HG02973 (cell line): Measurements from ENCODE around the gene FOXN1.
"Not testable (repeated sequence)": the region's sequence is repeated elsewhere in the genome, so short reads cannot be mapped to it uniquely, and the experiment has no call there.

Experiments used
- ATAC-seq: cut with Tn5 transposase; IDR thresholded peaks from one replicate; pipeline ENCODE4 v1.9.1; 2021; ENCODE audit warnings: moderate library complexity; ENCODE audit not compliant: unreplicated experiment

The FOXN1 gene, protein sequence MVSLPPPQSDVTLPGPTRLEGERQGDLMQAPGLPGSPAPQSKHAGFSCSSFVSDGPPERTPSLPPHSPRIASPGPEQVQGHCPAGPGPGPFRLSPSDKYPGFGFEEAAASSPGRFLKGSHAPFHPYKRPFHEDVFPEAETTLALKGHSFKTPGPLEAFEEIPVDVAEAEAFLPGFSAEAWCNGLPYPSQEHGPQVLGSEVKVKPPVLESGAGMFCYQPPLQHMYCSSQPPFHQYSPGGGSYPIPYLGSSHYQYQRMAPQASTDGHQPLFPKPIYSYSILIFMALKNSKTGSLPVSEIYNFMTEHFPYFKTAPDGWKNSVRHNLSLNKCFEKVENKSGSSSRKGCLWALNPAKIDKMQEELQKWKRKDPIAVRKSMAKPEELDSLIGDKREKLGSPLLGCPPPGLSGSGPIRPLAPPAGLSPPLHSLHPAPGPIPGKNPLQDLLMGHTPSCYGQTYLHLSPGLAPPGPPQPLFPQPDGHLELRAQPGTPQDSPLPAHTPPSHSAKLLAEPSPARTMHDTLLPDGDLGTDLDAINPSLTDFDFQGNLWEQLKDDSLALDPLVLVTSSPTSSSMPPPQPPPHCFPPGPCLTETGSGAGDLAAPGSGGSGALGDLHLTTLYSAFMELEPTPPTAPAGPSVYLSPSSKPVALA

DNA sequence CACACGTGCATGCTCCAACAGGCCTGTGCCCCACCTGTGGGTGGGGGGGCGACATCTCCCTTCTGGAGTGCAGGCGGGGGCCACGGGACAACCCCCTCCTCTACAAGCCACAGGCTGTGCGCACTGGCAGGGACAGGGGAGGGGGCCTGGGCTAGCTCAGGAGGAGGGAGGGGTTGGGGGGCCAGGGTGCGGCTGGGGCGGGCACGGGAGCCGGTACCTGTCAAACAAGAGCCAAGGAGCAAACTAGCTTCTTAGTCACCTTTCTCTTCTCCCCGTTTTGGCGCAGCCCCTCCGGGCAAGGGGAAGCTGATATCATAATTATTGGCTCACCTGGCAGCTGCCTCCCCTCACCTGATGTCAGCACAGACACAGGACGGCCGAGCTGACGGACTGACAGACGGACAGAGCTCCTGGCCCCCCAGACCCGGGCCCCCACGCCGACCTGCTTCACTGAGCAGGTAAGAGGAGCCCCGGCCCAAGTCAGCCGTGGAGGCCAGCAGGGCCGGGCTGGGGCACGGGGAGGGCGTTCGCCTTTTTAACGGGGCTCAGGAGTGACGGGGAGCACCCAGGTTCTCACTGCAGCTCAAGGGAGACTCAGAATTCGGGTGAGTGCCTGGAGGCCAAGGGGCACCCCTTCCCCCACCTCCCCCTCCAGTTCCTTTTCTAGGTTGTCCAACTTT, at the start of gene FOXN1:
TSS of gene FOXN1 (plus strand) at position 363 of the 680 bp plus-strand sequence. CDS start 17,622 bp downstream, outside the sequence.
- ATAC-seq = no peak

DNA sequence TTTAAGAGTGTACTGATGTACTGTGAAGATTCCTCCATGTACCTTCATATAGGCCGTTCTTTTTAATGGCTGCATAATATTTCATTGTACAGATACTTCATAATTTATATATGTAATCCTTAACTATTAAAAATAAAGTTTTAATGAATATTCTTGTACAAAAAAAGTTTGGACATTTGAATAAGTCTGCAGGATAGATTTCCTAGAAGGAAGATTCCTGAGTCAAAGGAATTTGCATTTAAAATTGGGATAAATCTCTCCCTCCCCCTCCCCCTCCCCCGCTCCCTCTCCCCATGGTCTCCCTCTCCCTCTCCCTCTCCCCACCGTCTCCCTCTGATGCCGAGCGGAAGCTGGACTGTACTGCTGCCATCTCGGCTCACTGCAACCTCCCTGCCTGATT, 48.3 kb upstream of the FOXN1 start:
- ATAC-seq = no peak

DNA sequence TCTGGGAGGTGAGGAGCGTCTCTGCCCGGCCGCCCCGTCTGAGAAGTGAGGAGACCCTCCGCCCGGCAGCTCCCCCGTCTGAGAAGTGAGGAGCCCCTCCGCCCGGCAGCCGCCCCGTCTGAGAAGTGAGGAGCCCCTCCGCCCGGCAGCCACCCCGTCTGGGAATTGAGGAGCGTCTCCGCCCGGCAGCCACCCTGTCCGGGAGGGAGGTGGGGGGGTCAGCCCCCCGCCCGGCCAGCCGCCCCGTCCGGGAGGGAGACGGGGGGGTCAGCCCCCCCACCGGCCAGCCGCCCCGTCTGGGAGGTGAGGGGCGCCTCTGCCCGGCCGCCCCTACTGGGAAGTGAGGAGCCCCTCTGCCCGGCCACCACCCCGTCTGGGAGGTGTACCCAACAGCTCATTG, 47.3 kb upstream of the FOXN1 start:
- ATAC-seq = not testable (repeated sequence)

DNA sequence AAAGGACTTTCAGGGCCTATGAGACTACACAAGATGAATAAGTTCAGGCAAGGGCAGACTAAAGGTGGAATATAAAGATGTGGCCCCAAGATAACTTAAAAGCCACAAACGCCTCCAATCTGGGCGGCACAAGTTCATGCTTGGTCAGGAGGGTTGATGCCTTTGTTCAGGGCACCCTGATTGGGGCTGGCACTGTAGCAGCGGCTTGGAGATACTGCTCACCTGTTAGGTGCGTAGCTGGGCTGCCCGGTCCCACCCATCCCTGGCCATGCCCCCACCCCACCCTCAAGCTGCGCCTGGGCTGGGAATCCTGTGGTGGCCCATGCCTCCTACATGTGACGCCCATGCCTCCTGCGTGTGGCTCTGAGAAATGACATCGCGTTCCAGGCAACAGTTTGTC, 45.2 kb upstream of the FOXN1 start:
- no peak for ATAC-seq

DNA sequence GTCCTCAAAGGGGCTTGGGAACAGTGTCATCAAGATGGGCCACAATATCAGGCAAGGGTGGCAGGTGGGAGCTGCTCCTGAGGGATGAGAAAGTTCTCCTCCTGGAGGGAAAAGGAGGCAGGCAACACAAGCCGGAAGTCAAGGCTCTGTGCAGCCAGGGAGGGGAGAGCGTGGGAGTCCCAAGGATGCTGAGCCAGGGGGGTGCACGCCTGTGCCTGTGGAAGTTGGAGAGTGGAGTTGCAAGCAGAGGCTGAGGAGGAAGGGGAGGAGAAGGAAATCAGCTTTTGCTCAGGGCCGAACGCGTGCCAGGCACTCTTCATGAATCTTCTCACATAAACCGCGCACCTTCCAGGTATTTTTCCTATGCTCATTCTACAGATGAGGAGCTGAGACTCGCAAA, 40.1 kb upstream of the FOXN1 start:
- no peak for ATAC-seq

DNA sequence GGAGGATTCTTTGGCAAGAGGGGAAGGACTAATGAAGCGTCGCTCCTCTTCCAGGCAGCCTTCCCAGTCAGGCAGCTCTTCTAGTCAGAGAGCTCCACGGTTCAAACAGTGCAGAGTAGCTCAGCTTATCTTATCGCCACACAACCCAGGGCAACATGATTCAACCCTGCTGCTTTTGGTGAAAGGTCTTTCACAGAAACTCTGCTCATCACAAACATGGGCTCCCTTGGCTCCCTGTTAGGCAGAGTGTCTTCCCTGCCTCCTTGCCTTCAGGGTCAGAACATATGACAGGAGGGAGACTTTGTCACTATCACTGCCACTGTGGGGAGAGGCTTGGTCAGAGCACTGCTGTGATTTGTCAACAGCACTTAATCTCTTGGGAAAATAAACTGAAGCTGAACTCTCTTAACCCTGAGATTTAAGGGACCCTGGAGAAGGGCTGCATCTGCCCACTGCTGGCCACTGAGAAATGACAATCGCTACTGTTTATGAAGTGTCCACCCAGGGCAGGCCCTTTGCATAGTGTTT, 39.6 kb upstream of the FOXN1 start:
- ATAC-seq = no peak

DNA sequence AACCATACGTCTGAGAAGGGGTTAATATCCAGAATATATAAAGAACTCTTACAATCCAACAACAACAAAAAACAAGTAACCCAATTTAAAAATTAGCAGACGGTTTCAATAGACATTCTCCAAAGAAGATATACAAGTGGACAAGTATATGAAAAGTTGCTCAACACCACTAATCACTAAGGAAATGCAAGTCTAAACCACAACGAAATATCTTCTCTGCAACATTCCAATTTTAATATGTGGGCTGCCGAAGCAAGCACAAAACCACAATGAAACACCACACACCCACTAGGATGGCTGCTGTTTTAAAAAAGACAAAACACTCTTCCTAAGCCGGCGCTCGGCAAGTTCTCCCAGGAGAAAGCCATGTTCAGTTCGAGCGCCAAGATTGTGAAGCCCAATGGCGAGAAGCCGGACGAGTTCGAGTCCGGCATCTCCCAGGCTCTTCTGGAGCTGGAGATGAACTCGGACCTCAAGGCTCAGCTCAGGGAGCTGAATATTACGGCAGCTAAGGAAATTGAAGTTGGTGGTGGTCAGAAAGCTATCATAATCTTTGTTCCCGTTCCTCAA, 38.6 kb upstream of the FOXN1 start:
- ATAC-seq = no peak

DNA sequence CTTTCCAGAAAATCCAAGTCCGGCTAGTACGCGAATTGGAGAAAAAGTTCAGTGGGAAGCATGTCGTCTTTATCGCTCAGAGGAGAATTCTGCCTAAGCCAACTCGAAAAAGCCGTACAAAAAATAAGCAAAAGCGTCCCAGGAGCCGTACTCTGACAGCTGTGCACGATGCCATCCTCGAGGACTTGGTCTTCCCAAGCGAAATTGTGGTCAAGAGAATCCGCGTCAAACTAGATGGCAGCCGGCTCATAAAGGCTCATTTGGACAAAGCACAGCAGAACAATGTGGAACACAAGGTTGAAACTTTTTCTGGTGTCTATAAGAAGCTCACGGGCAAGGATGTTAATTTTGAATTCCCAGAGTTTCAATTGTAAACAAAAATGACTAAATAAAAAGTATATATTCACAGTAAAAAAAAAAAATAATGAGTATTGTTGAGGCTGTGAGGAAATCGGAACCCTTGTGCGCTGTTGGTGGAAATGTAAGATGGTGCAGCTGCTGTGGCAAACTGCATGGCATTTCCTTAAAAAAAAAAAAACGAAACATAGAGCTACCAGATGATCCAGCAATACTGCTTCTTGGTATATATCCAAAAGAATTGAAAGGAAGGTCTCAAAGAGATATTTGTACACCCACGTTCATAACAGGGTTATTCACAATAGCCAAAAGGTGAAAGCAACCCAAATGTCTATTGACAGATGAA, 38.0 kb upstream of the FOXN1 start:
- ATAC-seq = not testable (repeated sequence)

DNA sequence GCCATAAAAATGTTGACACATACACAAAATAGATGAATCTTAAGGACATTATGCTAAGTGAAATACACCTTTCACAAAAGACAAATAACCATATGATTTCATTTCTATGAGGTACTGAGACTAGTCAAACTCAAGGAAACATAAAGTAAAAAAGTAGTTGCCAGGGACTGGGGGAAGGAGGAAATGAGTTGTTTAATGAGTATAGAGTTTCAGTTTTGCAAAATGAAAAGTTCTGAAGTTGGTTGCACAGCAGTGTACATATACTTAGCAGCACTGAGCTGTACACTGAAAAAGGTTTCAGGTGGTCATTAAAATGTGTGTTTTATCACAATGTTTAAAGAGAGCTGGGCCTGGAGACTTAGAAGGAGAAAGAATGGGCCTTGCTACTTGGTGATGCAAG, 37.4 kb upstream of the FOXN1 start:
- ATAC-seq = peak; percentile 69

DNA sequence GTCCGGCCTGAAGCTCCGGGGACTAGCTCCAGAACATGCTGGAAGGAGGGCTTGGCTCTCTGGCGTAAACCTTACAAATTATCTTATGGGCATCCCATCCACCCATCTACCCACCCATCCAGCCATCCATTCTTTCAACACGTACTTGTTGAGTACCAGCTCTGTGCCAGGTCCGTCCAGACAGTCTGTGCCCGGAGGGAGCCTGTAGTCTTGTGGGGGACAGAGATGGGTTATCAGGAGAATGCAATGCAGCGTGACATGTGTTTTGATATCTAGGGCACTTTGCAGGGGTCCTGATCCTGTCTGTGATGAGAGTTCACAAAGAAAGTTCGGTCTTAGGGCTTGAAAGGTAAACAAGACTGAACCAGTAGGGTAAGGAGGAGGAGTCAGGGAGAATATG, 36.8 kb upstream of the FOXN1 start:
- no peak for ATAC-seq

DNA sequence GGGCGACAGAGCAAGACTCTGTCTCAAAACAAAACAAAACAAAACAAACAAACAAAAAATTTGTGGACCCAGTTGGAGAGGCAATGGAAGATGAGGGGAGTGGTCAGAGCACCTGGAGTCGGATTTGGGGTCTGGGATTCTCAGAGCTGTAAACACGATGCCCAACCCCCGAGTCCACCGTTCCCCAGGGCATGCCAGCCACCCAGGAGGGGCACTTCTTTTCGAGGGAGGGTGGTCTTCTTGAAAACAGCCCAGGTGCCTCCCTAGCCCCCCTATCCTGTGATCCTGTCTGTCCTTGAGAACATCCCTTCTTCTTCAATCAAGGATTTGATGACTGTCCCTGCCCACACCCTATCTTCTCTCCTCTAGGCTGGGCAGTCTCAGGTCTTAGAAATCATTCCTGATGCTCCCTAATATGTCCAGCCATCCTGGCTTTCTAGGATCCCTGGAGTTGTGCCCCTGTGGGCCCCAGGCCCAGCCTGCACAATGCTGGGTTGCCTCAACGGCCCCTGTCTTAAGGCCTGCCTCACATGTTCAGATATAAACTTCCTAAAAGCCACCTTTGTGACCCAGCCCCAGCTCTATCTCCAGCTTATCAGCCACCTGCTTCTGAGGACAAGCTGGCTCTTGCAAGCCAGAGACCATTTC, 35.8 kb upstream of the FOXN1 start:
- no peak for ATAC-seq

DNA sequence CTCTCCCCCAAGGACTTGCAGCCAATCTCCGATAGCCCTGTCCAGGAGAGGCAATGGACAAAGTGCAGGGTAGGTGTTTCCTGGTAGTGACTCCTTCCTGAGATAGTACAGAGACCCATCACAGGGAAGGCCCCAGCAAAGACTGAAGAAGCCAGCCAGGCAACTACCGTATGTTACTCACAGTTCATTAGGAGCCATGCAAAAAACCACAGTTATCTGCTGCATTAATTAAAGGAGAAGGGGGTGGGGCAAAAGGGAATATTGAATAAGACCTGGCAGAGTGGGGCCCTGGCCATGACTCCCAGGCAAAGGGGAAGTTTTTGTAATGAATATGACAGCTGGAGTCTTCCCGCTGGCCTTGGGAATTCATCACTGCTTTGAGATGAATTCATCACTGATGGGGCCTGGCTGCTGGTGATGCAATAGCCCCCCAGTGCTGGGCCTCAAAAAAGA, 35.2 kb upstream of the FOXN1 start:
- ATAC-seq = no peak

DNA sequence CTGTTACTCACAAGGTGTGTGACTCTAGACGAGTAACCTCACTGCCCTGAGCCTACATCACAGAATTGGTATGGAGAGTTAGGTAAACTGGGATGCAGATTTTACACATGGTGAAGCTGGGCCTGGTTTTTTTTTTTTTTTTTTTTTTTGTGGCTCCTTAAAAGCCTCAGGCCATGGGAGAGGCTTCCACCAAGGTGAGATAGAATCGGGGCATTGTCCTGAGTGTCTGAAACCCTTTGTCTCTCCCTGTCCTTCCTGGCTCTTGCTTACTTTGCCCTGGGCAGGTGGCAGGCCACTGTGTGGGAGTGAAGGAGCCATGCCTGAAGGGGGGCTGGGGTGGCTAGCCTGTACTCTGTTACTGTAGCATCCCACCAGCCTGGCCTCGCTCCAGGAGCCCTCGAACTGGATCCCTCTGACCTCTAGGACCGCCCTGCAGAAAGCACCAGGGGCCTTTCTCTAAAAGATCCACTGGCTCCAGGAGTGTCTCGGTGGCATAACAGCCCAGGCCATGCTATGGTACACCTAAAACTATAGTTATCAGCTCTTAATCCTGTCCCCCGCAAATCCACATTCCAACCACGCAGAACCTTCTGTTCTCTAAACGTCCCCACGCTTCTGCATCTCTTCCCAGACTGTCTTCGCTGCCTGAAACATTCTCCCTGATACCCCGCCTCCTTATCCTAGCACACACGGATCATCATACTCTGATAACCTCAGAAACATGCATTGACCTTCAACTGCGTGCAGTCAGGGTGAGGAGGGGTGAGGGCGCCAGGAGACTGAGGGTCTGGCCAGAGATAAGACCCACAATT, 34.4 kb upstream of the FOXN1 start:
- no peak for ATAC-seq

DNA sequence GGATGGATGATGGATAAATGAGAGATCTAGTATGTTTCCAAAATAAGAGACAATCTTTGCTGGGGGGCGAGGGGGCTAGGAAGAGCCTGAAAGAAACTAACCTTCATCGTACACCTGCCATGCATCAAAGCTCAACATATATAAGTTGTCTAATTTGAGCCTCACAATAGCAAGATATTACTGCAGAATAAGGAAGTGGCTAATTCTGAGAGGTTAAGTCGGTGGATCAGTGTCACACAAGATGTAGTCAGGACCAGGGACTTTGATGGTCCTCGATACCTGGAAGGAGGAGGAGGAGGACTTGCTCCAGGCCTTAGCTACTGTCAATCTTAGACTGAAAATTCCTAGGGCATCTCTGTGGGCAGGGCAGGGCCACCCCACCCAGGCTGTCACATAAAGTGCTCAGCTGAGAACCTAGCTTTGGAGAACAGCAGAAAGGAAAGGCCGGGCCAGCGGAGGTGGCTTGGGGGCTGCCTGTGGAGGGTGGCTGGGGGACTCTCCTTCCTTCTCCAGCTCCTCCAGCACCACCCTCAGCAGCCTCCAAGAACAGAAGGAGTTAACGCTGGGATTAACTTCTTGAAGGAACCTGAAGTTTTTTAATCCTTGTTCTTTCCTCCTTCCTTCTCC, 33.2 kb upstream of the FOXN1 start:
- no peak for ATAC-seq

DNA sequence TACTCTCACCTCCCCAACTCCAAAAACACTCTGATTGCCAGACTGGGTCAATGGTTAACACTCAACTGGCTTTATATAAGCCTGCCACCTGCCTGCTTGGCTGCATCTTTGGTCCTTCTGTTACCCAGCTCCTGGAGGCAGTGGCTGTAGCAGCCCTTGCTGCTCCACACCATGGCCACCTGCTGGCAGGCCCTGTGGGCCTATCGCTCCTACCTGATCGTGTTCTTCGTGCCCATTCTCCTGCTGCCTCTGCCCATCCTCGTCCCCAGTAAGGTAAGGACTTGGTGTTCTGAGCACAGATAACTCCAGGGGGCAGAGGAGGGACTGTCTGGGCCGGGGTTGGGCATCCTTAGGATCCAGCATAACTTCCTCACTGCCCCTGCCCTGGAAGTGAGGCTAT, 32.6 kb upstream of the FOXN1 start, which contains the start of gene SLC13A2:
TSS of gene SLC13A2 (plus strand) at position 103 of the 400 bp plus-strand sequence. CDS start at position 172, 69 bp downstream.
- no peak for ATAC-seq

DNA sequence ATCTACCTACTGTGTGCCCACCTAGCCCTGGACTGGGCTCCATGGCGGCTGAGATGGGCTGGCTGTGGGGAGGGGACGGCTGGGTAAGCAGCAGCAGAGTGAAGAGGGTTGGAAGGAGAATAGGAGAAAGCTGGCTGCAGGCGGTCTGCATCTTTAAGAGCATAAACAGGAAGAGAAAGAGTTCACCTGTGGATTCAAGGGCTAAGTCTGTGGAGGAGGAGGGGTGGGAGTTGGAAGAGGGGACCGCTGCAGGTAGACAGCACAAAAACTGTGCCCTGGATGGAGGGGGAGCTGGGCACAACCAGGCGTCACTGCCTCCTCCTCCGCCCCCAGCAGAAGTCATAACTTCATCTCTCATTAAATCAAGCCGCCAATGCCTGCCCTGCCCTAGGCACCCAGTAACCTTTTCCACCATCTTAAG, 32.0 kb upstream of the FOXN1 start:
- no peak for ATAC-seq

DNA sequence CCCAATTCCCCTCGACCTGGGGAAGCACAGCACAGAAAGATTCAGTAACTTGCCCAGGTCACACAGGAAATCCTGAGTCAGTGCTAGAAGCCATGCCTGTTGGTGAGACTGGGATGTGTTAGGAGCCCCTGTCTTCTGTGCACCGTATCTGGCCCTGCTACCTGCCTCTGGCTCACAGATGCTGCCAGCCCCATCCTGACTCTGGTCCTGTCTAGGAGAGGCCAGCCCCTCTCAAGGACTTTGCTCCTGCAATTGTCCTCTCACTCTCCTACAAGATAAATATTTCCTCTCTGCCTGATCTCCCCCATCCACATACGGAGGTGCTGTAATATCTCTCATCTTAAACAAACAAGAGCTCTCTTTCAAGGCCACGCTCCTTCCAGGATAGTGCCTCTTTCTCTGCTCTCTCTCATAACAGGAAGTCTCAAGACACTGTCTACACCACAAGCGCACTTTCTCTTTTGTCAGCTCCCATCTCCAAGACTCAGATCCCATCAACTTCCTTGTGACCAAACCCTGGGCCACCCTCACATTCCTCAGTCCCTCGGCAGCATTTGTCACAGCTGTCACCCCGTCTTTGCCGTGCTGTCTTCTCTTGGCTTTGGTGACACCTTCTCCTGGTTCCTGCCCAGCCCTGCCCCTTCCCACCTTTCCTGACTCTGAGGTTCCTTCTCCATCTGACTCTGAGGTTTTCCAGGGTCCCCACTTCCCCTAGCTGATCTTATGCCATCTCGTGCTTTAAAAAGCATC, 30.8 kb upstream of the FOXN1 start:
- ATAC-seq = no peak
